T-helper 1 cell (primary cell): ENCODE measurements around the gene SARDH.
A peak's percentile ranks its signal among the peaks of the same experiment; 100 is the strongest.
"Not testable (repeated sequence)": the region's sequence is repeated elsewhere in the genome, so short reads cannot be mapped to it uniquely, and the experiment has no call there.

Experiments
- DNase-seq, 5 donors: peaks; one replicate each; pipeline ENCODE4 v3.0.0-alpha.2; 2012 to 2020

SARDH gene

DNA sequence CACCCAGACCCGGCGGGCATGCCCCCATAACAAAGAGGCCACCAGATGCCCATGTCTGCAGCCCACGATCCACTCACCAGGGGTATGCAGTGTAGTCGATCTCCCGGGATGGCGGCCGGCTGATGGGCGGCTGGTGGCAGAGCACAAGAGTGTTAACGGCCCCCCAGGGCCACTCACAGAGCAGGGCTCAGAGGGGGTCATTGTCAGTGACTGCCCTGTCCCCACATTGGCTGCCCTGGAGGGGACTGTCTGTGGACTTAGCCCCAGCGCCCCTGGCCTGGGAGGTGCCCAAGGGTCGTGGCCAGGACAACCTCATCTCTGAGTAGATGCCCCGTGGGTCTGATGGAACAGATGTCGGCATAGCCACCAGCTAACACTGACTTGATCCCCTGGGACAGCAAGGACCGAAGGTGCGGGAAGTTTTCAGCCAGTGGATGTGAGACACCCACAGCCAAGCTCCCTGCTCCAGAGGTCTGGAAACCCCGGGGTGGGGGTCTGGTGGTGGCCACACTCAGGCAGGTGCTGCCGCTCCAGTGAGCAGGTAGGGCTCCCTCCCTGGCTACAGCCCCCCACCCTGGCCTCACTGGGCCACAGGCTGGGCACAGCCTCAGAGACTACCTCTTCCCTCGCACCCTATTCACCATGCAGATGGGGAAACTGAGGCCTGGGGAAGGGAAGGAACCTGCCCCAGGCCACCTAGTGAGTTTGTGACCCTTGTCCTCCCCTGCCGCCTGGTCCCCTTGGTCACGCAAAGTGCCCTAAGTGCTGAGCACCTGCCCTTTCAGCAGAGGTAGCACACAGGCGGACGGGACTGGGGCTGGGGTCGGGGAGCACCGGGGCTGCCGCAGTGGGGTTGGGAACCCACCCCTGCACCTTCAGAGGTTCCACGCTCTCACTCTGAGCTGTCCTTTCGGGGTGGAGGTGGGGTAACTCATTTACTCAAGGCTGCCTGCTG, 38.1 kb upstream of the SARDH start:
- DNase-seq = peak in 1 of 5 donors; percentile 6

DNA sequence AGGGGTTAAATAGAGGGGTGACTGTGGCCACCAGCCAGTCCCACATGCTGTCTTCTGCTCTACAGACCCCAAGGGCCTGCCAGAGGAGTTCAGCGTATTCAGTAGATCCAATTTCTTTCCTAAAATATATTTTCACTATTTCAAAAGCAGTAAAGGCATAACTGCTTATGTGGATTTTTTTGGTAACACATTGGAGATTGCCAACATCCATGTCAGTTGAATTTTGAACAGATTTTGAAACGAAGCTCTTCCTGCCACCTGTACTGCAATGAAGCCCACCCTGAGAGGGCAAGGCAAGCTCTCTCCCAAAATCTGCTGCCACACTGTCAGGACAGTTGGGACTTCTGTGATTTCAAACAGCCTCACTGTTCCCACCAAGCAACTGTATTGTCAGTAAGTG, 37.1 kb upstream of the SARDH start:
- no peak for DNase-seq

- DNase-seq = peak in 1 of 5 donors; percentile 5
Measured at GRCh38 chr9:133774799-133775198, 36.6 kb upstream of the SARDH start.

GRCh38 chr9:133773889-133774655, 35.9 kb upstream of the SARDH start:
- DNase-seq = peak in 1 of 5 donors; percentile 1

- DNase-seq = no peak
Measured at GRCh38 chr9:133772581-133772980, 34.4 kb upstream of the SARDH start.

- DNase-seq = no peak
Measured at GRCh38 chr9:133771486-133772482, 33.6 kb upstream of the SARDH start.

DNA sequence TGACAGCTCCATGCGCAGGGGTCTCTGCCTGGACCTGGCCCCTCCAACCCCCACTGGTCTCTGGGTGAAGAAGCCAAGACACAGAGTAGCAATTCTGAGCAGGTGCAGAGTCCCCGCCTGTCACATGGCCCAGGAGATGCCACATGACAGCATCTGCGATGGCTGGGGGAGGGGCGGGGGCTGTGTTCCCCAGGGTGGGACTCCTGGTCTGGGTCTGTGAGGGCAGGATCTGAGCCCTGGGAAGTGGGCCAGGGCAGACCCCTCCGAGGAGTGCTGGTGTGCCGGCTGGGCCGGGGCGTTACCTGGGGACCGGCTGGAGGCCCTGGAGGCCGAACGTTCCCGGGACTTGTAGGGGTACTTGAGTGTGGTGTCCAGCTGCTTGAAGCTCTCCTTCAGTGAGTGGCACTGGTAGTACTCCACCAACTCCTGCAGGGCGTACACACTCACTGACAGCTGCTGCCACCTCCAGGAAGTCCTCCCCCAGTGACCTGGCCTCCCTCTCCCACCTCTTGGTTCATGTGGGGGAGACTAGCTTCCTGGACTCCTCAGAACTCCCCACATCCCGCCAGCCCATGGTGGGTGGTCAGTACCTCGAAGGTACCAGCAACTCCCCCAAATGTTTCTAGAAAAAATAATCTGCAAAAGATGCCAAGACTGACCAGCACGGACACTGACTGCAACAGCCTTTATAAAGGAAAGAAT, 32.1 kb upstream of the SARDH start:
- no peak for DNase-seq

- no peak for DNase-seq
Measured at GRCh38 chr9:133769511-133770075, 31.4 kb upstream of the SARDH start.

DNA sequence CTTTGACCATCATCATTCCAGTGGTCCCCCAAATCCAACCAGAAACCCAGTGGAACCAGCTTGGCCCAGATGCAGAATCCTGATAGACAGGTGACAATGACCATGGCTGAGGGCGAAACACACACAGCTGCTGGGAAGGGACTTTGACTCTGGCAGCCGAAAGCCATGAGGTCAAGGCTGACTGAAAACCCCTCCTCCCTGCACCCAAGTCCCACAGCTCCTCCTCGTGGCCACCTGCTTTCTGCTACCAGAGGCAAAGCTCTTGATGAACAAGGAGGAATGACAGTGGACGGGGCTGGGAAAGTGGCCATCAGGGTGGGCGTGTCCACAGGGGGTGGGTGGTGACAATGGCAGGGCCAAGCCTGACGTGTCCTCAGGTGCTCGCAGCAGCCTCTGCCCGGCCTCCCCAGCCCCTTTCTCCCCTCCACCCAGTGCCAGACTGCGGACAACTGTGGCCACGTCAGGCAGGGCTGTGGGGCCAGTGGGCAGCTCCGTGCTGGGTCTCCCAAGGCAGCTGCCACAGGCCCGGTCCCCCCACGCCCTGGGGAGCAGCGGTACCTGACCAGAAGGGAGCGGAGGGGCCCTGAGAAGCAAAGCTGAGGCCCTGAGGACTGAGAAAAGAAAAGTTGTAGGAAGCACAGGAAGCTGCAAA, 30.8 kb upstream of the SARDH start:
- DNase-seq = no peak

DNA sequence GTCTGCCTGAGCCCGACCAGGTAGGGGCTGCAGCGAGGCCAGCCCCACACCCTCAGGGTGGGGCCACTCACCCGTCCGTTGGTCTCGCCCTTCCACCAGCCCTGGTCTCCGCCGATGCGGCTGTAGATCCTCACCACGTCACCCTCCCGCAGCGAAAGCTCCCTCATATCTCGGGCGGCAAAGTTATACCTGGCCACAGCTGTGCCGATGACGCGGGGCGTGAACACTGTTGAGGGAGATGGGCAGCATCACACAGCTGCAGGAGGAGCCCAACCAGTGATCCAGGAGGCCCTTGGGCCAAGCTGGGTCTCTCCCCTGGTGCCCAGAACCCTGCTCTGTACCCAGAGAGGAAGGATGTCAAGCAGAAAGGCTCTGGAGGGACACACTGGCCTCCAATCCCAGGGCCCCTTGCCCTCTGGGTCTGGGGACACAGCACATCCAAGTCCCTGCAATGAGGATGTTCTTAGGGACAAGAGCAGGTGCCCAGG, 30.3 kb upstream of the SARDH start:
- no peak for DNase-seq

DNA sequence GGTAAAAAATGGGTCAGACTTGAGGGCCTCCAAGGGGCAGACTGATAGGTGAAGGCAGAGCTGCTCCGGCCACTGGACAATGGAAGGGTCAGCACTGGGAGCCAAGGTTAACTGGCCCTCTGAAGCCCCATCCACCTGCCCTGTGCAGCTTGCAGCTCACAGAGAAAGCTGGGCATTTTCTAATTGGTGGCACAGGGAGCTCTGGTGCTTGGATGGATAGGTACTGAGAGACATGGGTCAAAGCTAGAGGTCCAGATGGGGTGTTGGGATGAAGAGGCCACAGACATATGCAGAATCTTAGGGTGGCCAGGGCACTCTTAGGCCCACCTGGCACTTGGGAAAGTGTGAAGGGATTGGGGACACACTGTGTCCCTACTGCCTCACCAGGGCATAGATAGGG, 29.5 kb upstream of the SARDH start:
- no peak for DNase-seq

DNA sequence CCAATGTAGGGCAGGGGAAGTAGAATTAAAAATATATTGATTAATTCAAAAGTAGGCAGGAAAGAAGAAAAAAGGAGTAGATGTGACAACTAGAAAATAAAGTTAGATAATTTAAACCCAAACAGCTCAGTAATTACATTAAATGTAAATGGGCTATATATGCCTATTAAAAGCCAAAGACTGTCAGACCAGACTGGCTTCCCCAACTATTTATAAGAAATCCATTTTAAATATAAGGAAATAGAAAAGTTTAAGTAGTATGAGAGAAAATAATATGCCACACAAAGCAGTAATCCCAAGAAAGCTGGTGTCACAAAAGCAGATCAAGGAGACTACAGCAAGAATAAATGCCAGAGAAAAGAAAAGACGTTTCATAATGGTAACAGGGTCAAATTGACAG, 28.9 kb upstream of the SARDH start:
- DNase-seq = no peak

DNA sequence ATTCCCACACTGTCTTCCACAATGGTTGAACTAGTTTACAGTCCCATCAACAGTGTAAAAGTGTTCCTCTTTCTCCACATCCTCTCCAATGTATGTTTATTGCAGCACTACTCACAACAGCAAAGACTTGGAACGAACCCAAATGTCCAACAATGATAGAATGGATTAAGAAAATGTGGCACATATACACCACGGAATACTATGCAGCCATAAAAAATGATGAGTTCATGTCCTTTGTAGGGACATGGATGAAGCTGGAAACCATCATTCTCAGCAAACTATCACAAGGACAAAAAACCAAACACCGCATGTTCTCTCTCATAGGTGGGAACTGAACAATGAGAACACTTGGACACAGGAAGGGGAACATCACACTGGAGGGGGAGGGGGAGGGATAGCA, 28.1 kb upstream of the SARDH start:
- DNase-seq = not testable (repeated sequence)

- no peak for DNase-seq
Measured at GRCh38 chr9:133763272-133764183, 25.4 kb upstream of the SARDH start.

GRCh38 chr9:133762488-133763271, 24.5 kb upstream of the SARDH start:
- no peak for DNase-seq

DNA sequence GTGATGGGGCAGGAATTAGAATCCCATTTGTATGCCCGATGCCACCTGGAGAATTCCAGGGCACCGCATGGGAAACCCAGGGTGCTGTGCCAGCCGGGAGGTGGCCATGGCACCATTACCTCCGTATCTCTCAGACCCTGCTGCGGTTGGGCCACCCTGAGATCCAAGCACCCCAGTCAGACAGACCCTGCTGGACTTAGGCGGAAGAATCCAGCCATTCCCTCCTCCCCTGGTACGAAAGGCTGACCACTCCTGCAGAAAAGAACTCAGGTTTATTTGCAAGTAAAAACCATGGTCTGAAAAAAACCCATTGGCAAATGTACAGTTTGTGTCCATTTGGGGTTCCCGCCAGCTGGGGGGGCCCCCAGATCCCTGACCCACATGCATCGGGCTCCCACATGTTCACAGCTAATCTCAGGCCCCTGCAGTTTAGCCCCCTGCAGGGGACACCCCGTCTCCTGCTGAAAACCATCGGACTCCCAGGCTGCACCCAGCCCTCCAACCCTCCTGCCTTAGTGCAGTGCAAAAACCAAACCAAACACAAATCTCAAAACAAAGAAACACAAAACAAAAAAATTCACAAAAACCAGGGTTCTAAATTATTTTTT, 23.6 kb upstream of the SARDH start:
- DNase-seq = no peak

GRCh38 chr9:133760713-133761290, 22.6 kb upstream of the SARDH start:
- DNase-seq = no peak

GRCh38 chr9:133759946-133760345, 21.8 kb upstream of the SARDH start:
- DNase-seq = no peak
